Tibial nerve (tissue), 4 donors: ENCODE measurements around the gene SLC2A9. TPM values are rescaled to one million over a fixed set of nuclear protein-coding genes. Genes with fewer than 3 reads are reported as not detected.
A peak's percentile ranks its signal among the peaks of the same experiment; 100 is the strongest.

Source experiments
- DNase-seq, 2 donors: peaks; one replicate each; pipeline ENCODE4 v3.0.0-alpha.2; 2019; ENCODE audit warnings: low spot score in 2 of 2
- H3K27ac ChIP-seq, 4 donors: fragments of 200-600 bp; sonication (generic) in 3 of 4; one replicate each; pipeline ENCODE4 v1.5.1; 2017 to 2019; ENCODE audit warnings: mild to moderate bottlenecking in 1 of 4
- H3K27me3 ChIP-seq, 2 donors: fragments of 200-600 bp; sonication (generic) in 1 of 2; one replicate each; pipeline versions ENCODE4 v1.5.1 to v1.6.0; 2017 to 2019
- H3K36me3 ChIP-seq, 3 donors: fragments of 200-600 bp; sonication (generic); one replicate each; pipeline ENCODE4 v1.5.1; 2018 to 2019
- H3K4me1 ChIP-seq, 4 donors: fragments of 200-600 bp; sonication (generic) in 3 of 4; one replicate each; pipeline ENCODE4 v1.5.1; 2017 to 2019
- H3K4me3 ChIP-seq, 4 donors: fragments of 200-600 bp; sonication (generic) in 3 of 4; one replicate each; pipeline ENCODE4 v1.5.1; 2017 to 2019; ENCODE audit warnings: mild to moderate bottlenecking in 1 of 4, moderate library complexity in 1 of 4
- H3K9me3 ChIP-seq, 4 donors: fragments of 200-600 bp; sonication (generic) in 3 of 4; one replicate each; pipeline ENCODE4 v1.5.1; 2017 to 2019
- EP300 ChIP-seq, 2 donors: sonication (generic); formaldehyde crosslinking; IDR thresholded peaks; one replicate each; pipeline ENCODE4 v1.6.1; 2017; ENCODE audit warnings: antibody characterized with exemption in 2 of 2, mild to moderate bottlenecking in 1 of 2
- POLR2A ChIP-seq, 2 donors: fragments of 450-650 bp; IDR thresholded peaks; one replicate each; pipeline ENCODE4 v1.6.1; 2017; ENCODE audit warnings: antibody characterized with exemption in 2 of 2, mild to moderate bottlenecking in 2 of 2, moderate library complexity in 2 of 2
- WGBS, 2 donors: methylation state at CpG; one replicate each; pipeline ENCODE4 v1.1.5; 2018; 5-methylcytosine and 5-hydroxymethylcytosine counted together
- total RNA-seq, 4 donors: library from RNA; depleted of rRNA; stranded (reverse); fragments of >200 nt; gene quantifications; one replicate each; pipeline ENCODE4 v1.1.0, GENCODE V29; 2016
- TF ChIP-seq, protein P1 (sequence below), 5 experiments: fragments of 200-600 bp in 3 of 5; fragments of 450-650 bp in 2 of 5; sonication (generic) in 3 of 5; IDR thresholded peaks; one replicate each; pipeline ENCODE4 v1.5.1; 2016 to 2019; ENCODE audit warnings: antibody characterized with exemption in 5 of 5, mild to moderate bottlenecking in 3 of 5, moderate library complexity in 2 of 5

Gene SLC2A9
- total RNA-seq, 4 donors from 2014 or later = 2.7 to 10.7 (median 6.0) TPM

DNA sequence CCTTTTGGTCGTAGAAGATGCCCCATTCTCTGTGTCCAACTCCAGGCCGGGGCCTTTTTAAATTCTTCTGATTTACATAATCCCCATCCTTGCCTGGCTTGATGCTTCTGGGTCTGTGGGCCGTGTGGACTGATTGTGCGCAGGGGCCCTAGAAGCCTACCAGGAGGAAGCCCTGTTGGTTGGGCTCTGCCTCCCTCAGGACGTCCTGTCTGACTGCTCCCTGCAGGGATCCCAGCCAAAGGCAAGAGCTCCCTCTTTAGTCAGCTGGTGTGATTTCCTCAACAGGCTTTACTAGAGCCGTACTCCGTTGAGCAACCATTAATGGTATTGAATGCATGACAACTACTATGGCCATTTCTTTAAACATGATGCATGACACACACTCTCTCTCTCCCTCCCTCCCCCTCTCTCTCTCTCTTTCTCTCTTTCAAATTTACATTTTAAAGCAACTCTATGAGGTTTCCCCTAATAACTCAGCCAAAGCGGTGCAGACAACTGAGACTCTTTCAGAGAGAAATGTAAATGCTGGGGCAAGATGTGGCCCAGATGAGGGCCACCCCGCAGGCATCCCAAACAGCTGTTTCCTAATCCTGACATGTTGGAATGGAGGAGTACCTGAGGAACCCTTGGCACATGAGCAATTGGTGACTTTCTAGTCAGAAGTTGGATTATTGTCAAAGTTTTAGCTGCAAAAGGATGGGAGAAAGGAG is 122.5 kb downstream of the SLC2A9 start:
- Histone ChIP-seq H3K27me3 (no peaks in the 10 kb centered on the region), H3K9me3 (no peaks in the 10 kb centered on the region), H3K4me3 (no peak overlapping the region), H3K36me3 (no peaks in the 10 kb centered on the region), H3K4me1 (no peaks in the 10 kb centered on the region), H3K27ac (no peak overlapping the region)
- TF ChIP-seq EP300 (IDR thresholded peaks at IDR 0.05) (no peak), POLR2A (IDR thresholded peaks at IDR 0.05) (no peak)
- TF ChIP-seq, protein P1, sequence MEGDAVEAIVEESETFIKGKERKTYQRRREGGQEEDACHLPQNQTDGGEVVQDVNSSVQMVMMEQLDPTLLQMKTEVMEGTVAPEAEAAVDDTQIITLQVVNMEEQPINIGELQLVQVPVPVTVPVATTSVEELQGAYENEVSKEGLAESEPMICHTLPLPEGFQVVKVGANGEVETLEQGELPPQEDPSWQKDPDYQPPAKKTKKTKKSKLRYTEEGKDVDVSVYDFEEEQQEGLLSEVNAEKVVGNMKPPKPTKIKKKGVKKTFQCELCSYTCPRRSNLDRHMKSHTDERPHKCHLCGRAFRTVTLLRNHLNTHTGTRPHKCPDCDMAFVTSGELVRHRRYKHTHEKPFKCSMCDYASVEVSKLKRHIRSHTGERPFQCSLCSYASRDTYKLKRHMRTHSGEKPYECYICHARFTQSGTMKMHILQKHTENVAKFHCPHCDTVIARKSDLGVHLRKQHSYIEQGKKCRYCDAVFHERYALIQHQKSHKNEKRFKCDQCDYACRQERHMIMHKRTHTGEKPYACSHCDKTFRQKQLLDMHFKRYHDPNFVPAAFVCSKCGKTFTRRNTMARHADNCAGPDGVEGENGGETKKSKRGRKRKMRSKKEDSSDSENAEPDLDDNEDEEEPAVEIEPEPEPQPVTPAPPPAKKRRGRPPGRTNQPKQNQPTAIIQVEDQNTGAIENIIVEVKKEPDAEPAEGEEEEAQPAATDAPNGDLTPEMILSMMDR (IDR thresholded peaks at IDR 0.05) = peak in 1 of 5 experiments; percentile 21
- peak in 1 of 2 donors; percentile 10 for DNase-seq
- 45 to 49% methylated on average over 9 of the region's 9 CpGs for WGBS, 2 donors

DNA sequence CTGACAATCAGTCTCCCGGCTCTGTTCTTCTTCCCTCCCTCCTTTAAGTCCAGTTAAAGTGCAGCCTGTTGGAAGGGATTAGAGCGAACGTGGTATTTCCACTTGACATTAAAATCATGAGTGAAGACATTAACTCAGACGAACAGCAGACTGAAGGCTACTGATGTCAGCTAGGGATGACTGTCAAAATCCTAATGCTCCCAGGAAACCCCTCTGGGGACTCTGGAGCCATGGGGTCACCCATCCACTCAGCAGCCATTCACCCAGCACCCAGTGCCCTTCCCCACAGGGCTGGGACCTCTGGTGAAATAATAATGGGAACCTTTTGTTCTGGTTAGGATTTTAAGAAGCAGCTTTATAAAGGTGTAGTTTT is 126.0 kb downstream of the SLC2A9 start:
- Histone ChIP-seq H3K4me3 (no peak overlapping the region), H3K9me3 (no peaks in the 10 kb centered on the region), H3K27ac (no peak overlapping the region), H3K4me1 (no peaks in the 10 kb centered on the region), H3K36me3 (no peaks in the 10 kb centered on the region), H3K27me3 (no peaks in the 10 kb centered on the region)
- WGBS, 2 donors = 43 to 51% methylated on average over 4 of the region's 4 CpGs
- no peak for DNase-seq
- TF ChIP-seq POLR2A (IDR thresholded peaks at IDR 0.05) (no peak), EP300 (IDR thresholded peaks at IDR 0.05) (no peak)
- TF ChIP-seq, protein P1 (IDR thresholded peaks at IDR 0.05) = no peak

DNA sequence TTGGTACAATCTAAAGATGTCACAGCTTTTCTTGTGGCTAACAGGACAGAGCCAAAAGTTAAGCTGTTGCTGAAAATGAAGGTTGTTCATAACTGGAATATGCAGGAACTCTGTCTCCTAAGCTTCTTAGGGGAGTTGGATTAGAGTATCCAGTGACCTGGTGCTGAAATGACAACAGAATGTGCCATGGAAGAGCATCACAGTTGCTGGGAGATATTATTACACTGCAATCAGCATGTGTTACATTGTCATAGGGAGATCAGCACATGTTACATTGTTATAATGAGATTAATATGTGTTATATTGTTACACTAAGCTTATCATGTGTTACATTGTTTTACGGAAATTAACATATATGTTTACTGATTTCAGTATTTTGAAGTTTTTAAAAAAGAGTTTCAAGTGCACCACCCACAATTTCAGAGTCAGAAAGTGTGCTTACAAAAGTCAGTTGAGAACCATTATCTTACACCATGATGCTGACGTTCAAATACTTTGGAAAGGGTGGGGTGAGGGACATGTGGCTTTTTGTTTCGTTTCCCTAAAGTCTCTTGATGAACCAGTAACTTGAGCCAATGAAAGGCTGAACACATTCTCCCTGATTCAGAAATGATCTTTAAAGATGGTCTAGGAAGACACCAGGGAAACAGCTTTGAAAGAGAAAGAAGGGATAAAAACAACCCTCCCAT is 126.5 kb downstream of the SLC2A9 start:
- no peak overlapping the region for H3K4me3 ChIP-seq
- DNase-seq = no peak
- 53 to 57% methylated on average over 3 of the region's 3 CpGs for WGBS, 2 donors
- no peaks in the 10 kb centered on the region for H3K36me3 ChIP-seq
- no peaks in the 10 kb centered on the region for H3K4me1 ChIP-seq
- no peak overlapping the region for H3K27ac ChIP-seq
- H3K9me3 ChIP-seq = no peaks in the 10 kb centered on the region
- TF ChIP-seq, protein P1 (IDR thresholded peaks at IDR 0.05) = no peak
- TF ChIP-seq POLR2A (IDR thresholded peaks at IDR 0.05) = no peak
- TF ChIP-seq EP300 (IDR thresholded peaks at IDR 0.05) = no peak
- H3K27me3 ChIP-seq = no peaks in the 10 kb centered on the region

DNA sequence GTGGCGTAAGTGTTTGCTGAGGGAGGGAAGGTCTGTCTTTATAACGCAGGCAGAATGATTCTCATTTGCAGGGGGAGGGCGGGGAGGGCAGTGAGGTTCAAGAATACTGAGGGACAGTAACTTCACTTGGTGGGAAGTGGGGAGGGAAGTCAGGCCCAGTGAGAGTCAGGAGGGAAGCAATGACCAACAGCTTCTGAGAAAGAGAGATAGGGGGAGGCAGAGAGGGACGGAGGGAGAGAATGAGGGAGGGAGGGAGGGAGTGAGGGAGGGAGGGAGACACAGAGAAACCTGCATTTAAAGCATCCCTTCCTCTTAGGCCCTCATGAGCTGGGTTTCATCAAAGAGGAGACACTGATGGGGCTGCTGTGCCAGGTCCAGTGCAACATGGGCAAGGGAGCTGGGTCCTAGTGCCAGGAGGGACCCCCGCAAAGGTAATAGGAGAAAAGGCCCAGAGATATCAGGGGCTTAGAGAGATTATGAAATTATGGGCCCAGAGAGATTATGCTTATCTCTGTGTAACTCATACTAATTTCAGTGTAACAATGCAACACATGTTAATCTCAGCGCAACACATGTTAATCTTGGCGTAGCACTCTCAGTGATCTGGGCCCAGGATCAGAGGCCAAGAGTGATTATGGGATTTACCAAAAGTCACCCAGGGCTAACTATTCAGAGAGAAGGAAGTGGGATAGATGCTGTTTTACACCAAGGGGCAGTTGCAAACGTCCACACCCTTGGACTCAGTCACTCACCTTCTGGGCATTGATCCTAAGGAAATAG is 127.8 kb downstream of the SLC2A9 start:
- no peak overlapping the region for H3K27ac ChIP-seq
- H3K9me3 ChIP-seq = no peaks in the 10 kb centered on the region
- no peak overlapping the region for H3K4me3 ChIP-seq
- no peak for DNase-seq
- 57 to 58% methylated on average over 8 of the region's 8 CpGs for WGBS, 2 donors
- TF ChIP-seq EP300 (IDR thresholded peaks at IDR 0.05) = no peak
- TF ChIP-seq, protein P1 (IDR thresholded peaks at IDR 0.05) = no peak
- no peak for TF ChIP-seq POLR2A (IDR thresholded peaks at IDR 0.05)
- no peaks in the 10 kb centered on the region for H3K4me1 ChIP-seq
- no peaks in the 10 kb centered on the region for H3K27me3 ChIP-seq
- no peaks in the 10 kb centered on the region for H3K36me3 ChIP-seq

DNA sequence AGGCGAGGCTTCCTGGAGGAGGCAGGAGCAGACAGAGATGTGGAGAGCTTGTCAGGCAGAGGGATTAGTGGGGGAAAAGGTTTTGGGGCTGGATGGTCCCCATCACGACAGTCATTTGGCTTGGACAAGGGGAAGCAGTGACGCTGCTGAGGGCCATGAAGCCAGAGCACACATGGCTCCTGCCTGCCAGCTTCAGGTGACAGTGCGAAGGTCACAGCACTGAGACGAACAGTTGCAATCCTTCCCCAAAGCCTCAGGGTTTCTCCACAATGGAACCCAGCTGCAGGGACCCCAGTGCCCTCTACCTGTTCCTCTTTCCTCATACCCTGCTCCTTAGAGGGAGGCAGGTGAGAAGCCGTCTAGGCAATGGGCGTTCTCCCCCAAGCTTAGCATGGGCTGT is 129.6 kb downstream of the SLC2A9 start:
- H3K27me3 ChIP-seq = no peaks in the 10 kb centered on the region
- H3K36me3 ChIP-seq = no peaks in the 10 kb centered on the region
- no peak overlapping the region for H3K27ac ChIP-seq
- 76 to 79% methylated on average over 7 of the region's 7 CpGs for WGBS, 2 donors
- no peaks in the 10 kb centered on the region for H3K9me3 ChIP-seq
- no peak for DNase-seq
- TF ChIP-seq, protein P1 (IDR thresholded peaks at IDR 0.05) = no peak
- TF ChIP-seq EP300 (IDR thresholded peaks at IDR 0.05) = no peak
- no peak for TF ChIP-seq POLR2A (IDR thresholded peaks at IDR 0.05)
- no peak overlapping the region for H3K4me3 ChIP-seq
- H3K4me1 ChIP-seq = no peaks in the 10 kb centered on the region
